ENCODE data around the gene LCNL1. TPM values are rescaled to one million over a fixed set of nuclear protein-coding genes. Genes with fewer than 3 reads are reported as not detected.

Gene LCNL1
- total and polyA plus RNA-seq, 2 of the 13 experiments (the other 11 are each of a cell fraction or from before 2014, with no cell fraction given), result not detected

DNA sequence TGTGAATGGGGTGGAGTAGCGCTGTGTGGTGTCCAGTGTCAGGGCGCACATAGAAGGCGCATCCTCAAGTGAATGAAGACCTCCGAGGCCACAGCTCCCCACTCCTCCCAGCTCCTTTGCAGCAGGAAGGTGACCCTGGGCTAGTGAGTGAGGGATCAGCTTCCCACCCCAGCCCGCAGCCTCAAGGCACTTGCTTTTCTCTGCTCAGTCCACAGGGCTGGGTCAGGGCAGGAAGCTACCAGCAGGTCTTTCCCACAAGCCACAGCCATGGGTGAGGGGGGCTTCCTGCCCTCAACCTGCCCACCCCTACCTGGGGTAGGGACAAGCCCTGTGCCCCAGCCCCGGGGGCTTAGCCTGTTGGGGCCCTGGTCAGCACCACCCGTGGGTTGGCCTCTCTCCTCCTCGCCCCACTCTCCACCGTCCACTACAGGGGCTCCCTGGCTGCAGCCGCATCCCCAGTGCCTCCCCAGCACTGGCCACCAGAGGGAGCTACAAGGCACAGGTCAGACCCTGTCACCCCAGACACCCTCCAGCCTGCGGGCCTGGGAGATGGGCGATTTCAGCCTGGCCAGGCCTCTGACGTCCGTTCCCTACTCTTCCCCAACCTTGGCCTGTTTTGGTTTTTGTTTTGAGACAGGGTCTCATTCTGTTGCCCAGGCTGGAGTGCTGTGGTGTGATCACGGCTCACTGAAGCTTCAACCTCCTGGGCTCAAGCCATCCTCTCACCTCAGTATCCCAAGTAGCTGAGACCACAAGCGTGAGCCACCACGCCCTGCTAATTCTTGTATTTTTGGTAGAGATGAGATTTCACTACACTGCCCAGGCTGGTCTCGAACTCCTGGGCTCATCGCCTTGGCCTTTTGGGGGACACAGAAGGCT lies 46.5 kb downstream of the LCNL1 start (continued):
- TF ChIP-seq SOX6 (IDR thresholded peaks at IDR 0.05) (no peak), SOX6 (CRISPR knock-in tag; IDR thresholded peaks at IDR 0.05) (peak; percentile 42), SMYD3 (CRISPR knock-in tag; IDR thresholded peaks at IDR 0.05) (no peak), ZIK1 (CRISPR knock-in tag; IDR thresholded peaks at IDR 0.05; ENCODE audit: borderline replicate concordance, low read depth) (0 out of 2 replicates have a peak, but pooled peaks have one; percentile 31), ZNF704 (CRISPR knock-in tag; IDR thresholded peaks at IDR 0.05; ENCODE audit: borderline replicate concordance) (no peak), PCBP1 (IDR thresholded peaks at IDR 0.05; ENCODE audit: borderline replicate concordance, low read depth, low read length) (0 out of 2 replicates have a peak, but pooled peaks have one; percentile 38), HIVEP1 (CRISPR knock-in tag; IDR thresholded peaks at IDR 0.05) (0 out of 2 replicates have a peak, but pooled peaks have one; percentile 24), XRCC5 (optimal IDR thresholded peaks at IDR 0.05; ENCODE audit: low read length) (peak; percentile 69), MIXL1 (CRISPR knock-in tag; IDR thresholded peaks at IDR 0.05) (no peak), ZNF766 (CRISPR knock-in tag; IDR thresholded peaks at IDR 0.05; ENCODE audit: borderline replicate concordance) (no peak), MED1 (CRISPR knock-in tag; IDR thresholded peaks at IDR 0.05) (0 out of 2 replicates have a peak, but pooled peaks have one; percentile 13), DDIT3 (CRISPR knock-in tag; IDR thresholded peaks at IDR 0.05) (no peak), SMARCC2 (IDR thresholded peaks at IDR 0.05) (no peak), TBL1XR1 (IDR thresholded peaks at IDR 0.05; ENCODE audit: borderline replicate concordance, low read length, partially characterized antibody) (no peak), ZNF207 (IDR thresholded peaks at IDR 0.05; ENCODE audit: borderline replicate concordance) (no peak), ZNF629 (CRISPR knock-in tag; conservative IDR thresholded peaks at IDR 0.05) (peak; percentile 83), ZNF761 (CRISPR knock-in tag; conservative IDR thresholded peaks at IDR 0.05) (no peak), ZNF224 (CRISPR knock-in tag; IDR thresholded peaks at IDR 0.05) (no peak), ETV5 (CRISPR knock-in tag; IDR thresholded peaks at IDR 0.05; ENCODE audit: borderline replicate concordance) (0 out of 2 replicates have a peak, but pooled peaks have one; percentile 3), SCMH1 (CRISPR knock-in tag; IDR thresholded peaks at IDR 0.05; ENCODE audit: borderline replicate concordance) (no peak), ZNF660 (CRISPR knock-in tag; IDR thresholded peaks at IDR 0.05; ENCODE audit: borderline replicate concordance, low read depth) (no peak)
- TF ChIP-seq, protein P1, sequence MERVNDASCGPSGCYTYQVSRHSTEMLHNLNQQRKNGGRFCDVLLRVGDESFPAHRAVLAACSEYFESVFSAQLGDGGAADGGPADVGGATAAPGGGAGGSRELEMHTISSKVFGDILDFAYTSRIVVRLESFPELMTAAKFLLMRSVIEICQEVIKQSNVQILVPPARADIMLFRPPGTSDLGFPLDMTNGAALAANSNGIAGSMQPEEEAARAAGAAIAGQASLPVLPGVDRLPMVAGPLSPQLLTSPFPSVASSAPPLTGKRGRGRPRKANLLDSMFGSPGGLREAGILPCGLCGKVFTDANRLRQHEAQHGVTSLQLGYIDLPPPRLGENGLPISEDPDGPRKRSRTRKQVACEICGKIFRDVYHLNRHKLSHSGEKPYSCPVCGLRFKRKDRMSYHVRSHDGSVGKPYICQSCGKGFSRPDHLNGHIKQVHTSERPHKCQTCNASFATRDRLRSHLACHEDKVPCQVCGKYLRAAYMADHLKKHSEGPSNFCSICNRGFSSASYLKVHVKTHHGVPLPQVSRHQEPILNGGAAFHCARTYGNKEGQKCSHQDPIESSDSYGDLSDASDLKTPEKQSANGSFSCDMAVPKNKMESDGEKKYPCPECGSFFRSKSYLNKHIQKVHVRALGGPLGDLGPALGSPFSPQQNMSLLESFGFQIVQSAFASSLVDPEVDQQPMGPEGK (CRISPR knock-in tag; IDR thresholded peaks at IDR 0.05), result peak; percentile 62
- TF ChIP-seq, protein P2, sequence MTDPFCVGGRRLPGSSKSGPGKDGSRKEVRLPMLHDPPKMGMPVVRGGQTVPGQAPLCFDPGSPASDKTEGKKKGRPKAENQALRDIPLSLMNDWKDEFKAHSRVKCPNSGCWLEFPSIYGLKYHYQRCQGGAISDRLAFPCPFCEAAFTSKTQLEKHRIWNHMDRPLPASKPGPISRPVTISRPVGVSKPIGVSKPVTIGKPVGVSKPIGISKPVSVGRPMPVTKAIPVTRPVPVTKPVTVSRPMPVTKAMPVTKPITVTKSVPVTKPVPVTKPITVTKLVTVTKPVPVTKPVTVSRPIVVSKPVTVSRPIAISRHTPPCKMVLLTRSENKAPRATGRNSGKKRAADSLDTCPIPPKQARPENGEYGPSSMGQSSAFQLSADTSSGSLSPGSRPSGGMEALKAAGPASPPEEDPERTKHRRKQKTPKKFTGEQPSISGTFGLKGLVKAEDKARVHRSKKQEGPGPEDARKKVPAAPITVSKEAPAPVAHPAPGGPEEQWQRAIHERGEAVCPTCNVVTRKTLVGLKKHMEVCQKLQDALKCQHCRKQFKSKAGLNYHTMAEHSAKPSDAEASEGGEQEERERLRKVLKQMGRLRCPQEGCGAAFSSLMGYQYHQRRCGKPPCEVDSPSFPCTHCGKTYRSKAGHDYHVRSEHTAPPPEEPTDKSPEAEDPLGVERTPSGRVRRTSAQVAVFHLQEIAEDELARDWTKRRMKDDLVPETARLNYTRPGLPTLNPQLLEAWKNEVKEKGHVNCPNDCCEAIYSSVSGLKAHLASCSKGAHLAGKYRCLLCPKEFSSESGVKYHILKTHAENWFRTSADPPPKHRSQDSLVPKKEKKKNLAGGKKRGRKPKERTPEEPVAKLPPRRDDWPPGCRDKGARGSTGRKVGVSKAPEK (CRISPR knock-in tag; IDR thresholded peaks at IDR 0.05; ENCODE audit: borderline replicate concordance), result no peak
